ENCODE results near the gene ACYP1.
"Not testable (repeated sequence)": the region's sequence is repeated elsewhere in the genome, so short reads cannot be mapped to it uniquely, and the experiment has no call there.

The ACYP1 gene

GRCh38 chr14:75067765-75068164 is 3.9 kb upstream of the ACYP1 start:
- DNase-seq: not testable (repeated sequence)

GRCh38 chr14:75067212-75067611 is 3.4 kb upstream of the ACYP1 start:
- DNase-seq: no peak

- no peak for DNase-seq
Measured at GRCh38 chr14:75066691-75067090, 2.9 kb upstream of the ACYP1 start.

- DNase-seq: no peak
Measured at GRCh38 chr14:75064205-75064567, 362 bp upstream of the ACYP1 start.

GRCh38 chr14:75063013-75063412 is 811 bp downstream of the ACYP1 start:
- DNase-seq: peak; percentile 22

- no peak for DNase-seq
Measured at GRCh38 chr14:75060420-75060819, 3.4 kb downstream of the ACYP1 start.

- DNase-seq: no peak
Measured at GRCh38 chr14:75059642-75060041, 4.2 kb downstream of the ACYP1 start.

GRCh38 chr14:75054421-75054820 is 9.4 kb downstream of the ACYP1 start:
- no peak for DNase-seq

GRCh38 chr14:75053396-75054291 is 10.2 kb downstream of the ACYP1 start:
- peak; percentile 28 for DNase-seq

GRCh38 chr14:75051556-75051899 is 12.3 kb downstream of the ACYP1 start:
- DNase-seq: no peak

- peak; percentile 90 for DNase-seq
Measured at GRCh38 chr14:75050852-75051555, 12.8 kb downstream of the ACYP1 start, which contains the start of gene MLH3. MLH3 (minus strand) TSS chr14:75051467; CDS start chr14:75049655, 1,812 bp downstream.

- DNase-seq: no peak
Measured at GRCh38 chr14:75049731-75050201, 14.1 kb downstream of the ACYP1 start.

- no peak for DNase-seq
Measured at GRCh38 chr14:75049136-75049535, 14.7 kb downstream of the ACYP1 start.

GRCh38 chr14:75048101-75048500 is 15.7 kb downstream of the ACYP1 start:
- no peak for DNase-seq

- DNase-seq: no peak
Measured at GRCh38 chr14:75047506-75047905, 16.3 kb downstream of the ACYP1 start.

- no peak for DNase-seq
Measured at GRCh38 chr14:75046899-75047298, 16.9 kb downstream of the ACYP1 start.

- no peak for DNase-seq
Measured at GRCh38 chr14:75046275-75046674, 17.5 kb downstream of the ACYP1 start.

GRCh38 chr14:75044752-75045151 is 19.1 kb downstream of the ACYP1 start:
- DNase-seq: peak; percentile 42

- peak; percentile 34 for DNase-seq
Measured at GRCh38 chr14:75044322-75044721, 19.5 kb downstream of the ACYP1 start.

- no peak for DNase-seq
Measured at GRCh38 chr14:75042035-75042434, 21.8 kb downstream of the ACYP1 start.

- DNase-seq: no peak
Measured at GRCh38 chr14:75041613-75042012, 22.2 kb downstream of the ACYP1 start.

- no peak for DNase-seq
Measured at GRCh38 chr14:75040959-75041358, 22.9 kb downstream of the ACYP1 start.

- DNase-seq: peak; percentile 70
Measured at GRCh38 chr14:75040507-75040906, 23.3 kb downstream of the ACYP1 start.

GRCh38 chr14:75032939-75033338 is 30.9 kb downstream of the ACYP1 start:
- no peak for DNase-seq

Data from hematopoietic multipotent progenitor cell treated with erythropoietin and hydrocortisone succinate and interleukin-3 and kit ligand, for 6 days (in vitro differentiated cells).